Measurements from ENCODE around the gene FAM20B. TPM values are rescaled to one million over a fixed set of nuclear protein-coding genes. Genes with fewer than 3 reads are reported as not detected.
"Not testable (repeated sequence)": the region's sequence is repeated elsewhere in the genome, so short reads cannot be mapped to it uniquely, and the experiment has no call there.

Gene FAM20B
- total RNA-seq, 2 donors from 2014 or later: 37.8 to 39.0 TPM

GRCh38 chr1:179036844-179037465 is 11.3 kb downstream of the FAM20B start:
- no peaks in the 10 kb centered on the region for H3K27me3 ChIP-seq
- no peak overlapping the region for H3K27ac ChIP-seq
- TF ChIP-seq CTCF (IDR thresholded peaks at IDR 0.05): no peak
- no peaks in the 10 kb centered on the region for H3K36me3 ChIP-seq
- DNase-seq (ENCODE audit: low spot score): no peak
- no peaks in the 10 kb centered on the region for H3K9me3 ChIP-seq
- H3K4me1 ChIP-seq: peaks cover 0 to 51% of the 10 kb centered on the region in 2 donors
- no peak overlapping the region for H3K4me3 ChIP-seq

- Histone ChIP-seq H3K27me3 (no peaks in the 10 kb centered on the region), H3K4me1 (peaks cover 0 to 34% of the 10 kb centered on the region in 2 donors), H3K36me3 (no peaks in the 10 kb centered on the region), H3K27ac (no peak overlapping the region), H3K4me3 (no peak overlapping the region), H3K9me3 (no peaks in the 10 kb centered on the region)
- no peak for DNase-seq (ENCODE audit: low spot score)
- no peak for TF ChIP-seq CTCF (IDR thresholded peaks at IDR 0.05)
Measured at GRCh38 chr1:179038528-179039281, 13.0 kb downstream of the FAM20B start.

DNA sequence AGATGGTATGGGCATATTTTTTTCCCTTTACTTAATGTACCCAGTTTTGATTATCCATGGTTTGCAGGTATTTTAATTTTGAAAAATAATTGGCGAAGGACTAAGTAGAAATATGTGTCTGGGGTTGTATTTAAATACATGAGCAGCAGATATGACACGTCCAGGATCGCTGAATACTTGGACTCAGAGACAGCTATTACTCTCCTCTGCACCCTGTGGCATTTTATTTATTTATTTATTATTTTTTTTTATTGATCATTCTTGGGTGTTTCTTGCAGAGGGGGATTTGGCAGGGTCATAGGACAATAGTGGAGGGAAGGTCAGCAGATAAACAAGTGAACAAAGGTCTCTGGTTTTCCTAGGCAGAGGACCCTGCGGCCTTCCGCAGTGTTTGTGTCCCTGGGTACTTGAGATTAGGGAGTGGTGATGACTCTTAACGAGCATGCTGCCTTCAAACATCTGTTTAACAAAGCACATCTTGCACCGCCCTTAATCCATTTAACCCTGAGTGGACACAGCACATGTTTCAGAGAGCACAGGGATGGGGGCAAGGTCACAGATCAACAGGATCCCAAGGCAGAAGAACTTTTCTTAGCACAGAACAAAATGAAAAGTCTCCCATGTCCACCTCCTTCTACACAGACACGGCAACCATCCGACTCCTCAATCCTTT is 13.9 kb downstream of the FAM20B start:
- H3K27ac ChIP-seq; H3K9me3 ChIP-seq; DNase-seq (ENCODE audit: low spot score); H3K27me3 ChIP-seq; H3K36me3 ChIP-seq; H3K4me3 ChIP-seq: not testable (repeated sequence)
- H3K4me1 ChIP-seq: peaks cover 0 to 24% of the 10 kb centered on the region in 2 donors

- H3K27ac ChIP-seq; DNase-seq (ENCODE audit: low spot score); H3K4me3 ChIP-seq; H3K9me3 ChIP-seq; H3K36me3 ChIP-seq; H3K27me3 ChIP-seq: not testable (repeated sequence)
- H3K4me1 ChIP-seq: peaks cover 0 to 19% of the 10 kb centered on the region in 2 donors
Measured at GRCh38 chr1:179040175-179040551, 14.5 kb downstream of the FAM20B start.

DNA sequence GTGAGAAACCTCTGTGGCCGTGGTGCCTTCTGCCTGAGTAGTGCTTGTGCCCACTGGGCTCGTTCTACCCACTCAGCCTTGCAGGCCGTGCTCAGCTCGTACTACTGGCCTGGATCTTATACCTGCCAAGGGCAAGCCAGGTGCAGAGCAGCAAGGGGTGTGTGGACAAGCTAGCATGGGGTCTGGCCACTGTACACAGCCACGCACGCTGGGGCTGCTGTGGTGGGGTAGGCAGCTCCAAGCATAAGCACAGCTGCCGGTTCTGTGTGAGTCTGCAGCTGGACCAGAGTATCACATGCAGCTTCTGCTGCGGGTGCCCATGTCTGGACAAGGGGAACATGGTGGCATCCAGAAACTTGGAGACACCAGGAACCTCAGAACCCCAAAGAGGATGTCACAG is 16.4 kb downstream of the FAM20B start:
- no peak for DNase-seq (ENCODE audit: low spot score)
- TF ChIP-seq CTCF (IDR thresholded peaks at IDR 0.05): no peak
- no peaks in the 10 kb centered on the region for H3K9me3 ChIP-seq
- no peak overlapping the region for H3K27ac ChIP-seq
- no peaks in the 10 kb centered on the region for H3K36me3 ChIP-seq
- H3K4me3 ChIP-seq: no peak overlapping the region
- peaks cover 0 to 13% of the 10 kb centered on the region in 2 donors for H3K4me1 ChIP-seq
- H3K27me3 ChIP-seq: no peaks in the 10 kb centered on the region

DNA sequence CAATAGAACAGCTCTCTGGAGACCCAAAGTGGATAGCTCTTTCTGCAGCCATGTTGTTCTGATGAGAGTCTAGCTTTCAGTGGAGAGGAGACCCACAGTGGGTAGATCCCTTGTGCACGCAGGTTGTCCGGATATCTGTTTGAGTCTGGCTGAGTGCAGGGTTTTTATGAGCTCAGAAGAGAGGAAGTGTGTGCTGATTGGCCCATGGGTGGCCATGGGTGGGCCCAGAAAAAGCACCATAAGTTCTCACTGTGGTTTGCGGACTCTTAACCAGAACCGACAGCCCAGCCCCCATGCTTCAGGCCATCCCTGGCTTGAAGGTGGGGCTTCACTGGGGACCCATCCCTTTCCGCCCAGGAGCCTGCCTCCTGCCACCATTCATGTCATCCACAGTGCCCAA is 17.0 kb downstream of the FAM20B start:
- no peaks in the 10 kb centered on the region for H3K9me3 ChIP-seq
- peaks cover 0 to 13% of the 10 kb centered on the region in 2 donors for H3K4me1 ChIP-seq
- DNase-seq (ENCODE audit: low spot score): no peak
- no peak overlapping the region for H3K4me3 ChIP-seq
- H3K36me3 ChIP-seq: no peaks in the 10 kb centered on the region
- H3K27me3 ChIP-seq: no peaks in the 10 kb centered on the region
- TF ChIP-seq CTCF (IDR thresholded peaks at IDR 0.05): no peak
- no peak overlapping the region for H3K27ac ChIP-seq

Measured in right atrium auricular region (tissue), 2 donors.